ENCODE results near the gene NLGN1.

GRCh38 chr3:174322789-174323188 lies 925.2 kb downstream of the NLGN1 start:
- no peak for TF ChIP-seq POLR2AphosphoS5 (IDR thresholded peaks at IDR 0.05; ENCODE audit: low read depth, low read length)
- TF ChIP-seq REST (IDR thresholded peaks at IDR 0.05; ENCODE audit: insufficient read depth in 1 of 2, low read depth in 2 of 2, low read length in 2 of 2) = no peak
- no peak for TF ChIP-seq SIN3A (IDR thresholded peaks at IDR 0.05; ENCODE audit: borderline replicate concordance, insufficient read depth, low read length)
- no peak for TF ChIP-seq TAF1 (IDR thresholded peaks at IDR 0.05; ENCODE audit: borderline replicate concordance, insufficient read depth, low read length)
